Neural crest cell (in vitro differentiated cells): ENCODE results near the gene ELN. TPM values are rescaled to one million over a fixed set of nuclear protein-coding genes. Genes with fewer than 3 reads are reported as not detected.

Source experiments
- DNase-seq: peaks from one replicate; pipeline ENCODE4 v3.0.0; 2021; ENCODE audit warnings: low read depth, mixed read lengths, low spot score
- H3K27ac Mint-ChIP-seq: one replicate; pipeline ENCODE4 v1.8.0; 2021; ENCODE audit warnings: mild to moderate bottlenecking, mixed read lengths; ENCODE audit not compliant: unreplicated experiment
- H3K27me3 Mint-ChIP-seq: 2 replicates; pipeline ENCODE4 v1.8.0; 2021; ENCODE audit warnings: low read depth, mild to moderate bottlenecking, mixed read lengths
- H3K36me3 Mint-ChIP-seq: 2 replicates; pipeline ENCODE4 v1.8.0; 2021; ENCODE audit warnings: low read depth, mild to moderate bottlenecking, mixed read lengths
- H3K4me1 Mint-ChIP-seq: 2 replicates; pipeline ENCODE4 v1.8.0; 2021; ENCODE audit warnings: mixed read lengths
- H3K4me3 Mint-ChIP-seq: one replicate; pipeline ENCODE4 v1.8.0; 2021; ENCODE audit warnings: mild to moderate bottlenecking, mixed read lengths
- H3K9me3 Mint-ChIP-seq: 2 replicates; pipeline ENCODE4 v1.8.0; 2021; ENCODE audit warnings: mixed read lengths
- CTCF ChIP-seq: fragments of 200-600 bp; sonication (generic); conservative IDR thresholded peaks from 2 replicates; pipeline ENCODE4 v1.5.0; 2021; ENCODE audit warnings: antibody characterized with exemption, mild to moderate bottlenecking
- total RNA-seq: library from RNA; stranded (reverse); gene quantifications from 2 replicates; pipeline ENCODE4 v1.2.1, GENCODE V29; 2021

Gene ELN
- total RNA-seq, 1 donor from 2014 or later, result 1.0 TPM

- no peak for TF ChIP-seq CTCF
- H3K27me3 Mint-ChIP-seq, result peaks cover 11% of the 10 kb centered on the region
- H3K4me1 Mint-ChIP-seq, result peaks cover 18% of the 10 kb centered on the region
- H3K4me3 Mint-ChIP-seq, result no peak overlapping the region
- DNase-seq, result no peak
- H3K9me3 Mint-ChIP-seq, result no peaks in the 10 kb centered on the region
- no peaks in the 10 kb centered on the region for H3K36me3 Mint-ChIP-seq
- no peak overlapping the region for H3K27ac Mint-ChIP-seq
These were observed 4.2 kb downstream of the ELN start for GRCh38 chr7:74032191-74032490.

GRCh38 chr7:74032624-74033371, 4.8 kb downstream of the ELN start:
- Mint-ChIP-seq H3K36me3 (no peaks in the 10 kb centered on the region), H3K4me3 (no peak overlapping the region)

GRCh38 chr7:74033372-74034311, 5.7 kb downstream of the ELN start:
- Mint-ChIP-seq H3K36me3 (no peaks in the 10 kb centered on the region), H3K27me3 (peaks cover 11% of the 10 kb centered on the region), H3K27ac (no peak overlapping the region), H3K4me1 (peaks cover 18% of the 10 kb centered on the region), H3K9me3 (no peaks in the 10 kb centered on the region), H3K4me3 (no peak overlapping the region)
- no peak for TF ChIP-seq CTCF
- DNase-seq, result peak; percentile 30

More at GRCh38 chr7:74032624-74033371, 4.8 kb downstream of the ELN start:
- no peak for TF ChIP-seq CTCF
- DNase-seq, result no peak
- Mint-ChIP-seq H3K27me3 (peaks cover 11% of the 10 kb centered on the region), H3K27ac (no peak overlapping the region), H3K4me1 (peaks cover 18% of the 10 kb centered on the region), H3K9me3 (no peaks in the 10 kb centered on the region)

- Mint-ChIP-seq H3K4me3 (no peak overlapping the region), H3K9me3 (no peaks in the 10 kb centered on the region), H3K27ac (no peak overlapping the region), H3K4me1 (peaks cover 9% of the 10 kb centered on the region), H3K36me3 (no peaks in the 10 kb centered on the region), H3K27me3 (peaks cover 3% of the 10 kb centered on the region)
- no peak for TF ChIP-seq CTCF
- no peak for DNase-seq
These were observed 9.6 kb downstream of the ELN start for GRCh38 chr7:74037609-74038008.

- DNase-seq, result no peak
- Mint-ChIP-seq H3K4me1 (peaks cover 8% of the 10 kb centered on the region), H3K27ac (no peak overlapping the region), H3K9me3 (no peaks in the 10 kb centered on the region), H3K27me3 (peaks cover 8% of the 10 kb centered on the region), H3K4me3 (no peak overlapping the region), H3K36me3 (no peaks in the 10 kb centered on the region)
- TF ChIP-seq CTCF, result no peak
These were observed 10.4 kb downstream of the ELN start for GRCh38 chr7:74038194-74038961.
